ENCODE data around the gene RNF11. TPM values are rescaled to one million over a fixed set of nuclear protein-coding genes. Genes with fewer than 3 reads are reported as not detected.
A peak's percentile ranks its signal among the peaks of the same experiment; 100 is the strongest.

The RNF11 gene
- total RNA-seq, 1 experiment from 2014 or later: 67.5 TPM

DNA sequence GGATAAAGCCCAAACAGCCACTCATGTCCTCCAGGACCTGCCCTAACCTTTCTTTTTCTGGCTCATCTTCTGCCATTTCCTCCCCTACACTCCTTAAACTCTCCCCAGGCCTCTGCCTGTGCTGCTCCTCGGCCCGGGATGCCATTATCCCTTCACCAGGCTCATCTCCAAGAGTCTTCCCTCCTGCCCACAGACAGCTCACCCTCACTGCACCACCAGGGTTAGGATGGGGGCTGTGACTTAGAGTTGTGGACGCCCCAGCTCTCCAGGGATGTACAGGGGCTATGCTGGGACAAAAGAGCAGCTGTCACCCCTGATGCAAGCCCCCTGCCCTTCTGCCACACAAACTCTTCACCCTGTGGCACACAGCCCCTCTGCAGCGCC, 62.2 kb downstream of the RNF11 start:
- no peak for DNase-seq (ENCODE audit: low spot score)
- Histone ChIP-seq H3K4me3 (ENCODE audit: low read depth, low read length, poor library complexity, severe bottlenecking) (no peak overlapping the region), H3K4me1 (ENCODE audit: insufficient read depth, low read length, poor library complexity, severe bottlenecking) (peaks cover 15% of the 10 kb centered on the region), H3K27ac (ENCODE audit: low read depth, low read length, poor library complexity, severe bottlenecking) (no peak overlapping the region), H3K36me3 (ENCODE audit: insufficient read depth, low read length, poor library complexity, severe bottlenecking) (no peaks in the 10 kb centered on the region), H3K9me3 (ENCODE audit: low read depth, low read length, poor library complexity, severe bottlenecking) (no peaks in the 10 kb centered on the region), H3K27me3 (replicated peaks; ENCODE audit: insufficient read depth, low read depth, low read length, poor library complexity) (no peaks in the 10 kb centered on the region)
- CTCF ChIA-PET: no interaction called here
- no peak for TF ChIP-seq CTCF (conservative IDR thresholded peaks at IDR 0.05; ENCODE audit: low read depth, low read length)
- no peak for TF ChIP-seq EZH2 (IDR thresholded peaks at IDR 0.05; ENCODE audit: borderline replicate concordance, low read depth, low read length, poor library complexity, severe bottlenecking)
- intact Hi-C loops (cut with micrococcal nuclease; ENCODE audit: unreplicated experiment): no loop called here
- BruUV-seq (replicated peaks): no TSS peak
- POLR2A ChIA-PET (ENCODE audit: low non-redundant PET): no interaction called here

GRCh38 chr1:51299185-51299885, 63.3 kb downstream of the RNF11 start:
- no peak for TF ChIP-seq EZH2 (IDR thresholded peaks at IDR 0.05; ENCODE audit: borderline replicate concordance, low read depth, low read length, poor library complexity, severe bottlenecking)
- 0 out of 2 replicates have a peak, but pooled peaks have one; percentile 10 for TF ChIP-seq CTCF (conservative IDR thresholded peaks at IDR 0.05; ENCODE audit: low read depth, low read length)
- BruUV-seq (replicated peaks): no TSS peak
- H3K27me3 ChIP-seq (replicated peaks; ENCODE audit: insufficient read depth, low read depth, low read length, poor library complexity): no peaks in the 10 kb centered on the region
- ChIA-PET POLR2A (ENCODE audit: low non-redundant PET) (no interaction called here), CTCF (interaction anchor here (0.5 kb wide), 1 partner anchor 291 kb away, joined by 10 read pairs; no protein-coding TSS in a partner anchor)
- intact Hi-C loops (cut with micrococcal nuclease; ENCODE audit: unreplicated experiment): no loop called here
- no peaks in the 10 kb centered on the region for H3K36me3 ChIP-seq (ENCODE audit: insufficient read depth, low read length, poor library complexity, severe bottlenecking)
- peaks cover 15% of the 10 kb centered on the region for H3K4me1 ChIP-seq (ENCODE audit: insufficient read depth, low read length, poor library complexity, severe bottlenecking)
- H3K9me3 ChIP-seq (ENCODE audit: low read depth, low read length, poor library complexity, severe bottlenecking): no peaks in the 10 kb centered on the region
- DNase-seq (ENCODE audit: low spot score): no peak
- H3K27ac ChIP-seq (ENCODE audit: low read depth, low read length, poor library complexity, severe bottlenecking): no peak overlapping the region
- H3K4me3 ChIP-seq (ENCODE audit: low read depth, low read length, poor library complexity, severe bottlenecking): no peak overlapping the region

GRCh38 chr1:51299981-51300670, 64.1 kb downstream of the RNF11 start:
- CTCF ChIA-PET: interaction anchor here (0.5 kb wide), 1 partner anchor 291 kb away, joined by 10 read pairs; no protein-coding TSS in a partner anchor
- BruUV-seq (replicated peaks): no TSS peak

More at GRCh38 chr1:51299981-51300670, 64.1 kb downstream of the RNF11 start:
- no peaks in the 10 kb centered on the region for H3K27me3 ChIP-seq (replicated peaks; ENCODE audit: insufficient read depth, low read depth, low read length, poor library complexity)
- no peak overlapping the region for H3K27ac ChIP-seq (ENCODE audit: low read depth, low read length, poor library complexity, severe bottlenecking)
- no peak for DNase-seq (ENCODE audit: low spot score)
- no peak for TF ChIP-seq CTCF (conservative IDR thresholded peaks at IDR 0.05; ENCODE audit: low read depth, low read length)
- TF ChIP-seq EZH2 (IDR thresholded peaks at IDR 0.05; ENCODE audit: borderline replicate concordance, low read depth, low read length, poor library complexity, severe bottlenecking): no peak
- peaks cover 15% of the 10 kb centered on the region for H3K4me1 ChIP-seq (ENCODE audit: insufficient read depth, low read length, poor library complexity, severe bottlenecking)
- no peaks in the 10 kb centered on the region for H3K9me3 ChIP-seq (ENCODE audit: low read depth, low read length, poor library complexity, severe bottlenecking)
- POLR2A ChIA-PET (ENCODE audit: low non-redundant PET): interaction anchor here (0.6 kb wide), 1 partner anchor 103 kb away, joined by 5 read pairs; no protein-coding TSS in a partner anchor
- H3K36me3 ChIP-seq (ENCODE audit: insufficient read depth, low read length, poor library complexity, severe bottlenecking): no peaks in the 10 kb centered on the region
- no peak overlapping the region for H3K4me3 ChIP-seq (ENCODE audit: low read depth, low read length, poor library complexity, severe bottlenecking)
- intact Hi-C loops (cut with micrococcal nuclease; ENCODE audit: unreplicated experiment): no loop called here
